Measurements from ENCODE around the gene ITPKB.

ITPKB gene

DNA sequence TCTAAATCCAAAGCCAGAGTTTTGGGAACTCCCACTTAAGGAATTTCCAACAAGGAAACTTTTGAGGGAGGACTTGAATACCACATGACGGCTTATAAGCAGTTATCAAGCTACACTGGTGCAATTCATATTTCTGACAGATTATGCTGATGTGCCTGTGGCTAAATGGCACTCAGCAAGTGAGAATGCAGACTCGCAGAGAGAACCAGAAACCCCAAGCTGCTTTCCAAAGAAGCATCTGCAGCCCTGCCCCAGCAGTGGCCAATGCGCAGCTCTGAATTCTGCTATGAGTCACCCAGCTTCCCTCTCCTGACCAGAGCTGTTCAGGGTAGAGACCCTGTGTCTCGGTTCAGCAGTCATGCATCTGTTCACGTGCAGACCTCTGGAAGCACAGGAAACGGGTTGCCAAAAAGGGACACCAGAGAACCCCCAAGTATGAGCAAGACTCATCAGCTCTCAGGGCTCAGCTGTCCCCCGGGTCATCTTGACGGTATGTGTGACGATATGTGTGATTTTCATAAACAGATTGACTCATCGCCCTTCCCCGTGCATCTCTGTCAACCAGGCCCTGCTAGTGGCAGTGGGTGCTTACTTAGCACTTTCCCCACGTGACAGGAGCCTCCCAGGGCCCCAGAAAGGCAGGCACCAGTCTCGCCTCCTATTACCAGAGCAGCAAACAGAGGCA lies 76.3 kb downstream of the ITPKB start:
- no peak for DNase-seq

DNA sequence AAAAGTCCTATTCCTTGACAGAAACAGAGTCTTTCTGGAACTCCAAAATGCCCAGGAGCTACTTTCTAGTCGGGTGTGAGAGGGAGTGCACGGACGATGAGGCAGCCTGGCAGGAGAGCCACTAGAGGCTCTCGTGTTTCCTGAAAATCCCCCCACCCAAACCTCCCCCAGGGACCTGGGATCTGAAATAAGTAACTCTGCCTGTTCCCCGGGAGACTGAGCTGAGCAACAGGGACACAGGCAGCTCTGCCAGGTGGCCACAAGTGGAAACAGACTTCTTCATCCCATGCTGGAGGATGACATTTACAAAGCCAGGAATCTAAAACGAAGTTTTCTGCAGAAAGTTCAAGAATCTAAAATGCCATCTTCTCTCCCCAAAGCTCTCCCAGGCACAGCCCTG lies 77.1 kb downstream of the ITPKB start:
- DNase-seq, result no peak

GRCh38 chr1:226661271-226661670 lies 77.8 kb downstream of the ITPKB start:
- DNase-seq, result no peak

- no peak for DNase-seq
Observed at GRCh38 chr1:226660410-226661182, 78.5 kb downstream of the ITPKB start.

DNA sequence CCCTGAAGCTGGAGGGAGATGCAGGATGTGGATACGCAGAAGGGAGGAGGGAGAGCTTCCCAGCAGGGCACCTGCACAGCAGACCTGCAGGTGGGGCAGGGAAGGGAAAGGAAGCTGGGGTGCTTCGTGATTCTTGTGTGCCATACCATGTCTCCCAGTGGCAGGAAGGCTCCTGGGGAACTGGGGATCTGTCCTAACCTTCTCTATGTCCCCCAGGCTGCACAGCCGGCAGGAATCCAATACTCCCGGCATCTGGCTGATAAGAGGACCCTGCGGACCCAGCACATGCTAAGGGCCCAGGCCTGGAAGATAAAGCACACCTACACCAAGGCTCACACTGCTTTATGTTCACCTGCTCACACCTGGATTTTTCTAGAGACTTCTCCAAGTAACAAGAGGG lies 79.4 kb downstream of the ITPKB start:
- DNase-seq, result no peak

DNA sequence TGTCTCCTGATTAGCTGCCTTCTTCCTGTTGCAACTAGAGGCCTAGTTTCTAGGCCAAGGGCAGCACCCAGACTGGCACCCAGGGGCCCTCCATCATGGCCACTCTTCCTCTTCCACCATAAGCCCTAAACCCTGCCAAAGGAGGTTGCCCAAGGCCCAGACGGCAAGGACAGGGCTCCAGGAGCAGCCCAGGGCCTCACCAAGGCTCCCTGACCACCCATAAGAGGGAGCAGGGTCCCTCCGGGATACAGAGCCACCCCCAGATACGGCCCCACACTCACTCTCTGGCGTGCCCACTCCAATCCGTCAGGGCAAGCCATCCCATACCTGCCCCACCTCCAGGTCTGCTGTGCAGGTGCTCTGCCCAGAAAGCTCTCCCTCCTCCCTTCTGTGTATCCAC lies 79.9 kb downstream of the ITPKB start:
- DNase-seq, result no peak

- no peak for DNase-seq
Observed at GRCh38 chr1:226658546-226659125, 80.4 kb downstream of the ITPKB start.

DNA sequence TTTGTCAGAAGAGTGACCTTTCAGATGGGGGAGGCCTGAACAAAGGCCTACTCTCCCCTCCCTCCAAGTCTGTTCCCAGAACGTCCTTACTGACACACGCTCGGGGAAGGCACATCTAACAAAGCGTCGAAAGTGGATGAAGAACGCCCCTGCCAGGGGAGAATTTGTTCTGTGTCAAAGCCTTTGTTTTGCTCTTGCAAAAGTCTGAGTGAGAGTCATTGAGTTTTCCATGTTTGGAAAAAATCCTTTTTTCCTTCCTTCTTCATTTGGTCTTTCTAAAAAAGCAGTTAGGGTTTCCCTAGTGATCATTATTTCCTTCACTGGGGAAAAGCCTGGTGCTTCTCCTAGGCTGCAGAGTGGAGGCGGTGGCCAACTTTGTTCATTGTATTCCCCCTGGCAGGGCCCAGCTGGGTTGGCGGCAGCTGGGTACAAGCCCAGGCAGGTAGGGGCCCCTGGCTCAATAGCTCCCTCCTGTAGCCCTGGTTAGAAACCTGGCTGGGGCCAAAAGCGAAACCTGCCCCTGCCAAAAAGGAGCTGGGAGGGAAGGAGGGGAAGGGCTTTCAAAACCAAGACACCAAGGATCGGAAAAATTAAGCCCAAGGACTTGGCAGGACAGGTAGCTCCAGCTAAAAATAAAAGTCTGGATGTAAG lies 81.1 kb downstream of the ITPKB start:
- DNase-seq, result peak; percentile 64

- DNase-seq, result peak; percentile 71
Observed at GRCh38 chr1:226656601-226657277, 82.3 kb downstream of the ITPKB start.

DNA sequence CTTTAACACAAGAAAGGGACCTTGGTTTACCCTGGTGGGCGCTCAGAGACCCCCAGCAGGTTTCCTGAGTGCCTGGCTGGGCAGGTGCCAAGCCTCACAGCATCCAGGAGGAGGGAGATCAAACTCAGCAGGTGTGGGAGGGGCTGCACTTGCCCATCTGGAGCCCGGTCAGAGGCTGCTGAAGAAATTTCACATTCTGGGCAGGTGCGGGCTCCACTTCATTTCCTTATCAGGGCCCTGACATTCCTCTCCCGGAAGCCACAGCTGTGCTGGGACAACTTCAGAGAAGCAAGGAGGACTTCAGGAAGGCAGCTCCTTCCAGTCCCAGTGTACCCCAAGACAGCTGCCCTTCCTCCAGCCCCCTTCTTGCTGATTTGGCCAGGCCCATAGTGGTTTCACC lies 82.9 kb downstream of the ITPKB start:
- DNase-seq, result peak; percentile 41

GRCh38 chr1:226655251-226656163 lies 83.6 kb downstream of the ITPKB start:
- DNase-seq, result peak; percentile 37

- no peak for DNase-seq
Observed at GRCh38 chr1:226654668-226655055, 84.4 kb downstream of the ITPKB start.

DNA sequence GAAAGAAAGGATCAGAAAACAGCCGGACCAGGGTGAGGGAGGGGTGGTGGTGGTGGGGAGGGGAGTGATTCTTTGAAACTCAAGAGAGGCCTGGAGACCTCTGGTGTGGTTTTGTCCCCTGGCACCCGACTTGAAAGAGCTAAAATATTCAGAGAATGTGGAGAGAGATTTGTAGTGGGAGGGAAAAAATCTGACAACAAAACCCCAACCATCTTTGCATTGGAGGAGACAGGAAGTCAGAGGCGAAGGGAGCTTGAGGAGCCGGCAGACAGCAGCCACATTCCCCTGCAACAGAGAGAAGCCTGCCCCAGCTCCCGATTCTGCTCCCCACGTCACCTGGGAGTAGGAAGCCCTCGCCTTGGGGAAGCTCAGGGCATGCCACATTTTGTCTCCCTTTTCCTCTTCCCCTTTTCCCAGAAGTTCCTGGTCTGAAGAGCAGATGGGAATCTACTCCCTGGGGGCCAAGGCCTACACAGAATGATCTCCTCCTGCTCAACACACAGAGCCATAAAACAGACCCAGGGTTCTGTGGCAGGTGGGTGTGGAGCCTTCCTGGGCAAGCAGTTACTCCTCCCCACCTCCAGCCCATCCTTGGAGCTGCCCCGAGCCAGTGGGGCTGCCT lies 84.9 kb downstream of the ITPKB start:
- DNase-seq, result no peak

GRCh38 chr1:226653311-226653921 lies 85.7 kb downstream of the ITPKB start:
- no peak for DNase-seq

DNA sequence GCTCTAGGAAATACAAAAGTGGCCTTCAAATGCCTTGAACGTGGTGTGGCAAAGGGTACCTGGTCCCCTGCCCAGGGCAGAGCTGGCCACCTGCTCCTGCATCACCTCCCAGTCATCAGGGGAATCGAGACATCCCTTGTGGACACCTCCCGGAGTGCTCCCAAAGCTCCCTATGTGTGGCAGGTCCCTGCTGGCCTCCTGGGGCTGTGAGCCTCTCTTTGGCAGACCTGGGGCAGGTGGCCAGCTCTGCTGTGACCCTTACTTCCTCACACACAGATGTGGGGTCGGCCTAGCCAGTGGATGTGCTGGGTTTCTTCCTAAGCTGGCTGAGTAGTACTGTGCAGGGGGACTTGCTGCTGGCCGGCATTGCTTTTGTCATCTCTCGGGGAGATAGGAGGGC lies 86.5 kb downstream of the ITPKB start:
- DNase-seq, result no peak

DNA sequence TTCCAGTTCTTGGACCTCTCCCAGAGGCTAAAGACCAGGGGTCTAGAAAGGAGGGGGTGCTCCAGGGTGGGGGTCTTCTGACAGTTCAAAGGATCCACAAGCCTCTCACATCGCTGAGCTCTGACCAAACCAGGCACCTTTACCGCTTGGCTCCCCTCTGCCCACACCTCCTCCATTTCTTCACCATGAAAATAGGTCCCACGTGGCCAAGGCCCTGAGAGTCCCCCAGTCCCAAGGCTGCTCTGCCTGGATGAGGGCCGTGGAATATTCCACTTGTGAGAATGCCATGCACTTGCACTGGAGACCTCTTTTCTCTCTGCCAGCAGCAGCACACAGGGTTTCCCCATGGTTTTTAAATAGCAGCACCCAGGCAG lies 87.4 kb downstream of the ITPKB start:
- no peak for DNase-seq

- DNase-seq, result no peak
Observed at GRCh38 chr1:226651041-226651731, 87.9 kb downstream of the ITPKB start.

DNA sequence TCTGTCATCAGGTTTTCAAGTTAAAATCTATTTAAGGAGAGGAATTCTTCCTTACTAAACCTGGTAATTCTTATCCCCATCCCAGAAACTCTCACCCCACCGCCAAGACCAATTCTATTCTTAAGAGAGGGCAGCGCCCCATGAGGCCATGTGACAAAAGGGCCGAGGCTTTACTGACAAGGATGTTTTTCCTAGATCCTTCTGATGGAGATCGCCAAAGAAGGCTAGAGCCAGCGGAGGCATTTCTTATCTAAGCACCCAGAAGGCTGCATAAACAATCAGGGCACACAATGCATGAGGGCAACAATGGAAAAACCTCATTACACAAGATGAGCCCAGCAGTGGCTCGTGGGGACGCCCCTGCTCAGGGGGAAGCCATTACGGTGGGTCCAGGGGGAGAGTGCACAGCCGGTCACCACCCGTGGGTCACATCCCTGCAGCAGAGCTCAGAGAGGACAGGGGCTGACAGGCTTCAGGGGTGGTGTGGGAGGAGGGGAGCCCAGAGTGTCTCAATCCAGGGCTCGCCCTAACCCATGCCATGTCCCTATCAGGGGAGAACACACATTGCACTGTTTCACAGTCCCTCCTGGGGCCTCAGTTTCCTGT lies 88.7 kb downstream of the ITPKB start:
- no peak for DNase-seq

DNA sequence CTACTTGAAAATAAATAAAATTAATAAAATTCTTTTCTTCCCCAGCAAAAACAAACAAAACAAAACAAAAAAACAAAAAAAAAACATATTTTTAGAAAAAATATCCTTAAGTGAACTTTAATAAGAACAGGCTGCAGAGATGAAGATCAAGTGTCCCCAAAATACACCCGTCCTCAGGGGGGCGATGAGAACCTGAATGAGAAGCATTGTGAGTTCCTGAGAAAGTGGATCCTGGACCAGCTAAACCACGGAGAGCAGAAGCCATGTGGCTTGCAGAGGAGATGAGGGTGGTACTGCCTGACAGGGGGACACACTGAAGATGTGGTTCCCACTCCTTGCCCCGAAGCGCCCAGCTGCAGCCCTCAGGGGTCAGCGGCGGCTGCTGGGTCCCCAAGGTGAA lies 89.3 kb downstream of the ITPKB start:
- DNase-seq, result no peak

DNA sequence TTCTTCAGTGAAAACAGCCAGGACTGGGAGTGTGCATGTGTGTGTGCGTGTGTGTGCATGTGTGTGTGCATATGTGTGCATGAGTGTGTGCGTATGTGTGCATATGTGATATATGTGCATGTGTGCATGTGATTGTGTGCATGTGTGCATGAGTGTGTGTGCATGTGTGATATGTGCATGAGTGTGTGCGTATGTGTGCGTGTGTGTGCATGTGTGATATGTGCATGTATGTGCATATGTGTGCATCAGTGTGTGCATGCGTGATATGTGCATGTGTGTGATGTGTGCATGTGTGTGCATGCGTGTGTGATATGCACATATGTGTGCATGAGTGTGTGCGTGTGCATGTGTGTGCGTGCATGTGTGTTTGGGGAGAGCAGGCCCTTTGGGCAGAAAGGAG lies 89.8 kb downstream of the ITPKB start:
- DNase-seq, result no peak
